GM12873 (cell line): Measurements from ENCODE around the gene ST6GALNAC3.

ENCODE experiments used
- TF ChIP-seq, protein P1 (sequence below): IDR thresholded peaks from 2 replicates; pipeline ENCODE4 v1.5.1; 2012; ENCODE audit warnings: low read depth, mild to moderate bottlenecking, moderate library complexity, low read length, control low read depth; ENCODE audit not compliant: insufficient read depth; ENCODE audit errors: missing control alignments

Gene ST6GALNAC3

GRCh38 chr1:76177615-76178014 is 103.1 kb downstream of the ST6GALNAC3 start:
- TF ChIP-seq, protein P1, sequence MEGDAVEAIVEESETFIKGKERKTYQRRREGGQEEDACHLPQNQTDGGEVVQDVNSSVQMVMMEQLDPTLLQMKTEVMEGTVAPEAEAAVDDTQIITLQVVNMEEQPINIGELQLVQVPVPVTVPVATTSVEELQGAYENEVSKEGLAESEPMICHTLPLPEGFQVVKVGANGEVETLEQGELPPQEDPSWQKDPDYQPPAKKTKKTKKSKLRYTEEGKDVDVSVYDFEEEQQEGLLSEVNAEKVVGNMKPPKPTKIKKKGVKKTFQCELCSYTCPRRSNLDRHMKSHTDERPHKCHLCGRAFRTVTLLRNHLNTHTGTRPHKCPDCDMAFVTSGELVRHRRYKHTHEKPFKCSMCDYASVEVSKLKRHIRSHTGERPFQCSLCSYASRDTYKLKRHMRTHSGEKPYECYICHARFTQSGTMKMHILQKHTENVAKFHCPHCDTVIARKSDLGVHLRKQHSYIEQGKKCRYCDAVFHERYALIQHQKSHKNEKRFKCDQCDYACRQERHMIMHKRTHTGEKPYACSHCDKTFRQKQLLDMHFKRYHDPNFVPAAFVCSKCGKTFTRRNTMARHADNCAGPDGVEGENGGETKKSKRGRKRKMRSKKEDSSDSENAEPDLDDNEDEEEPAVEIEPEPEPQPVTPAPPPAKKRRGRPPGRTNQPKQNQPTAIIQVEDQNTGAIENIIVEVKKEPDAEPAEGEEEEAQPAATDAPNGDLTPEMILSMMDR: no peak

- TF ChIP-seq, protein P1: no peak
These were observed 104.7 kb downstream of the ST6GALNAC3 start for GRCh38 chr1:76179219-76179698.

DNA sequence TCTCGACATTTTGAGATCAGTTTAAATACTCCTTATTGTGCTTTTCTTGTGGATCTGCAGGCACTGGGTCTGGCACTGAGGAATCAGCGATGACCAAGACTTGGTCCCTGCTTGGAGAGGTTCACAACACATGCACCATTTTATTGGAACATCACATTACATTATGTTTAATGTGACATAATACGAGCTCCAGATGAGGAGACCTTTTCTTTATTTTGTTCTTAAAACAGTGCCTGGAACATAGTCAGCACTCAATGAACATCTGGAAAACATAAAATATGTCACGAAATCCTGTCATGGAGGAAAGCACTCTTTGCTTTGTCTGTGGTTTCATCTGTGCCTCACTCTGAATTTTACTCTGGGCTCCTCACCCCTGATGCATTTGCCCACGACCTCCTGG is 110.7 kb downstream of the ST6GALNAC3 start:
- TF ChIP-seq, protein P1: no peak

DNA sequence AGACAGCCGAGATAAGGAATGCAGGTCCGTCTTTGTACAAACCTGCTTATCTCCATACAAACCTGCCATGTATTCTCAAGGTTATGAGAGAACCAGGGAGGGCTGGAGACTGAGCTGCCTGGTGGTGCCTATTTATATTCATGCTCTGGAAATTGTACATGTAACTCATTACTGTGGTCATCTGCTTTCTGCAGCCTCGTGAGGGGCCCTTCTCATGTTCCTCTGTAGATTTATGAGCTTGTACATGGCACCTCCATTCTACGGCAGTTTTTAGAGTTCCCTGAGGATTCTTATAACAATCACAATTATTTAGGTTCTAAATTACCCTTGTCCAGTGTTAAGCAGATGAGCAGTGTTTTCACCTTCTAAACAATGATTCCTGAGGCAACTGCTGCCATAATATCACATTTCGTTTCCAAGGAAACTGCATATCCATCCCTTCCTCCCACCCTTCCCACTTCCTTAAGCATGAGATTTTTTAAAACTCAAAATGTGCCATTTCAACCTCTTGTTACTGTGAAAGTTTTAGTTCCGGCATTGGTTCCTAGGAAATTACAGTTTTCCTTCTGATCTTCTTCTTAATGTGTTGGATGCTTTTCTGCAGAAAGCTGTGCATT is 112.1 kb downstream of the ST6GALNAC3 start:
- TF ChIP-seq, protein P1: no peak

GRCh38 chr1:76187436-76187835 is 112.9 kb downstream of the ST6GALNAC3 start:
- TF ChIP-seq, protein P1: no peak

GRCh38 chr1:76189310-76189709 is 114.8 kb downstream of the ST6GALNAC3 start:
- TF ChIP-seq, protein P1: no peak

GRCh38 chr1:76190749-76191424 is 116.3 kb downstream of the ST6GALNAC3 start:
- TF ChIP-seq, protein P1: no peak
